Pancreas (tissue), 10 donors: ENCODE results near the gene RTN4. TPM values are rescaled to one million over a fixed set of nuclear protein-coding genes. Genes with fewer than 3 reads are reported as not detected.
"Not testable (repeated sequence)": the region's sequence is repeated elsewhere in the genome, so short reads cannot be mapped to it uniquely, and the experiment has no call there.

ENCODE experiments used
- ATAC-seq, 4 donors: fragments of 200-7000 bp; cut with Tn5 transposase; one replicate each; pipeline versions ENCODE4 v1.8.0 to v1.9.1; 2020; ENCODE audit warnings: mild to moderate bottlenecking in 4 of 4, moderate library complexity in 4 of 4
- DNase-seq, 6 donors: peaks; one replicate each; pipeline ENCODE4 v3.0.0-alpha.2; 2020
- FAIRE-seq: peaks from 2 replicates; lab custom pipeline; 2012; peaks lifted over from hg19 to GRCh38; lab: Jason Lieb, UNC
- H3K27ac ChIP-seq, 4 donors: fragments of 200-600 bp; sonication (generic); 1 replicate in 3 of 4; 2 replicates in 1 of 4; pipeline versions ENCODE4 v1.5.0 to v1.8.0; 2020
- H3K27me3 ChIP-seq, 4 donors: fragments of 200-600 bp; one replicate each; pipeline ENCODE4 v1.8.0; 2021
- H3K36me3 ChIP-seq, 3 donors: fragments of 200-600 bp; sonication (generic) in 1 of 3; one replicate each; pipeline versions ENCODE4 v1.5.0 to v1.8.0; 2020 to 2021
- H3K4me1 ChIP-seq, 3 donors: fragments of 200-600 bp; one replicate each; pipeline ENCODE4 v1.8.0; 2021
- H3K4me3 ChIP-seq, 4 donors: fragments of 200-600 bp; sonication (generic) in 2 of 4; one replicate each; pipeline versions ENCODE4 v1.5.0 to v1.8.0; 2020 to 2021
- H3K9me3 ChIP-seq, 4 donors: fragments of 200-600 bp; one replicate each; pipeline ENCODE4 v1.8.0; 2021
- CTCF ChIP-seq, 4 donors: fragments of 200-600 bp; sonication (generic) in 3 of 4; IDR thresholded peaks; one replicate each; pipeline versions ENCODE4 v1.5.0 to v1.8.0; 2021; ENCODE audit warnings: antibody characterized with exemption in 4 of 4
- WGBS, 2 donors: extraction: QIAGEN DNeasy Blood & Tissue Kit; methylation state at CpG; one replicate each; pipeline ENCODE4 v1.1.7; 2013; 5-methylcytosine and 5-hydroxymethylcytosine counted together
- intact Hi-C, 3 donors: fragments of 100-400 bp; cut with DNase I; formaldehyde crosslinking; loops; one replicate each; pipeline versions ENCODE4 v1.11.1 to v1.14.2; 2022
- polyA plus RNA-seq, 2 donors: library from polyadenylated mRNA; stranded (reverse); fragments of 200-250 nt; gene quantifications; one replicate each; pipeline ENCODE4 v1.2.3, GENCODE V29; 2013
- total RNA-seq, 6 donors: library from RNA; stranded (reverse); fragmentation: NEBNext Ultra II Directional in 4 of 6; extraction: Animal tissue kit (Norgen Biotek cat#: 25700) in 4 of 6; gene quantifications; one replicate each; pipeline versions ENCODE4 v1.2.1 to v1.2.4, GENCODE V29; 2021 to 2023
- donor health status: healthy with polysubstance abuse.
- donor health status: DM: no; HTN: no; CAD: no; lungs with moderate emphysema.
- donor health status: DM: no; HTN: no; CAD: no.
- donor health status: control.
- donor health status: control.
- donor health status: Bipolar disorder and iron deficiency.
- donor health status: DM: yes; HTN: yes; CAD: no.
- donor health status: DM: no; HTN: no; CAD: no.
- donor health status: DM: no; HTN: no; CAD: no.
- donor health status: DM: yes; HTN: yes; CAD: no.

The RTN4 gene
- total and polyA plus RNA-seq, 8 donors = 38.3 to 105 (median 77.3) TPM

DNA sequence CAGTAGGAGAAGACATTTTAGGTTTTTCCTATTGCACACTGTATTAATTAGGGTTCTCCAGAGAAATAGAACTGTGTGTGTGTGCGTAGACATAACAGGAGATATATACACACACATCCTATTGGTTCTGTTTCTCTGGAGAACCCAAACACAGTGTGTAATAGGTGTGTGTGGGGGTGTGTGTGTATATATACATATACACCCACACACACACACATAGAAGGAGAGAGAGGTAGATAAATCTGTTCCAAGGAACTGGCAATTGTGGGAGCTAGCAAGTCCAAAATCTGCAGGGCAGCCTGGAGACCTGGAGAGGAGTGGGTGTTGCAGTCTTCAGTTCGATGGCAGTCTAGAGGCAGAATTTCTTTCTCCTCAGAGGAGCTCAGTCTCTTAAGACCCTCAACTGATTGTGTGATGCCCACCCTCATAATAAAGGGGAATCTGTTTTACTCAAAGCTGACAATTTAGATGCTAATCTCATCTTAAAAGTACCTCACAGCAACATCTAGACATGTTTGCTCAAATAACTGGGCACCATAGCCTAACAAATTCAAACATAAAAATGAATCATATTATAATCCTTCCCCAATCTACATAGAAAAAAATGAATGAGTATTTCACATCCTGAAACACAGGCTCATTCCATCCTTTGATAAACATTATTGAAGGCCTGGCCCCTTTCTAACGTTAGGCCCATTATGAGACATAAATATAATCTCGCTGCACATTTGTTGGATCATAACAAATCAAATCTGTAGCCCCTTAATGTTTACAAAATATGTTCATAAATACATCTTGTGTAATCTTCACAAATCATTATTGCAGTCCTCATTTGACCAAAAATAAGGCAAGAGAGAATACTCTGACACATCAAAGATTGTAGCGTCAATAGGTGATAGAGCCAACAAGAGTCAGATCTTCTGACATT, 35.1 kb upstream of the RTN4 start:
- no peak for FAIRE-seq
- intact Hi-C loops = no loop called here

GRCh38 chr2:55084641-55085040, 34.4 kb upstream of the RTN4 start:
- no peak overlapping the region for H3K4me3 ChIP-seq
- H3K27ac ChIP-seq = no peak overlapping the region
- FAIRE-seq = no peak
- no peak for DNase-seq
- ATAC-seq = no peak
- 95 to 98% methylated on average over 3 of the region's 3 CpGs for WGBS, 2 donors
- H3K27me3 ChIP-seq = no peaks in the 10 kb centered on the region
- no peak for TF ChIP-seq CTCF (IDR thresholded peaks at IDR 0.05)
- intact Hi-C loops = no loop called here
- no peaks in the 10 kb centered on the region for H3K36me3 ChIP-seq
- H3K9me3 ChIP-seq = no peaks in the 10 kb centered on the region
- no peaks in the 10 kb centered on the region for H3K4me1 ChIP-seq

More for the DNA sequence above, 35.1 kb upstream of the RTN4 start:
- ATAC-seq = no peak
- H3K9me3 ChIP-seq = no peaks in the 10 kb centered on the region
- H3K4me3 ChIP-seq = no peak overlapping the region
- no peaks in the 10 kb centered on the region for H3K36me3 ChIP-seq
- no peaks in the 10 kb centered on the region for H3K27me3 ChIP-seq
- no peak for DNase-seq
- WGBS, 2 donors = 88 to 92% methylated on average over 5 of the region's 5 CpGs
- H3K4me1 ChIP-seq = no peaks in the 10 kb centered on the region
- no peak overlapping the region for H3K27ac ChIP-seq
- no peak for TF ChIP-seq CTCF (IDR thresholded peaks at IDR 0.05)

DNA sequence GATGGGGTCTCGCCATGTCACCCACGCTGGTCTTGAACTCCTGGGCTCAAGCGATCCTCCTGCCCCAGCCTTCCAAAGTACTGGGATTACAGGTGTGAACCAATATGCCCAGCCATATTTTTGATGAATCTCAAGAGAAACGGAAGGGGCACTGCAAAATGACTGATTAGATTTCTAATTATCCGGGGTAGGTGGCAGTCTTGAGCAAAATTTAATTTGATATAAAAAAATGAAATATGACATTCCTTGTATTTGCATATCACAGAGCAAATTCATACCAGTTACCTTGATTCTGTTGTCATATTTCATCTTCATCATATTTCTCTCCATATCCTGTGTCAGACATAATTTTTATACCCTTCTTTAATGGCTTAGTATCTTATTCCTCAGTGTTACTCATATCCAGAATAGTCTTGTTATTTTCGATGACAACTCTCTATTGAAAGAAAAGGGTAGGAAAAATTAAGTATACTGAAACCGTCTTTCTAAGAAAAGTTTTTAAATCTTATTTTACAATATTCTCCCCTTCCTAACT, 30.0 kb upstream of the RTN4 start:
- DNase-seq (no peak), FAIRE-seq (no peak), ATAC-seq (no peak)
- intact Hi-C loops = no loop called here
- TF ChIP-seq CTCF (IDR thresholded peaks at IDR 0.05) = no peak
- H3K36me3 ChIP-seq = no peaks in the 10 kb centered on the region
- H3K4me3 ChIP-seq = no peak overlapping the region
- no peak overlapping the region for H3K27ac ChIP-seq
- WGBS, 2 donors = 84 to 92% methylated on average over 7 of the region's 7 CpGs
- no peaks in the 10 kb centered on the region for H3K4me1 ChIP-seq
- H3K9me3 ChIP-seq = no peaks in the 10 kb centered on the region
- H3K27me3 ChIP-seq = no peaks in the 10 kb centered on the region

DNA sequence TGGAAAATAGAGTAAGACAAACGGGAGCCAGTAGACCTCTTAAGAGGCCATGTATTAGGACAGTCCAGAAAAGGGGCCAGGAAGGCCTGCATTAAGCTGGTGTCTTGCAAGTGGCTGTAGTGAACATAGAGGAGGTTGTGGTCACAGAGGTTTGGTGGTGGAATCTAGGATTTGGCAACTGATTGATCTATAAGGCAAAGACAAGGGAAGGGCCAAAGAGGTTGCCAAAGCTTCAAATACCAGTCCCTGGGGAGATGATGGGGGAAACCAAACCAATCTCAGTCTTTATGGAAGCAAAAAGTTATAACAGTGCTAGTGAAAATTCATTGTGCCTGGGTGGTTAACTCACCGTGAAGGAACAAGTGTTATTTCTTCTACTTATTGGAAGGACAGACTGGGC, 28.7 kb upstream of the RTN4 start:
- Histone ChIP-seq H3K27ac (no peak overlapping the region), H3K9me3 (no peaks in the 10 kb centered on the region), H3K4me3 (no peak overlapping the region), H3K36me3 (no peaks in the 10 kb centered on the region), H3K27me3 (no peaks in the 10 kb centered on the region), H3K4me1 (no peaks in the 10 kb centered on the region)
- DNase-seq (no peak), FAIRE-seq (no peak), ATAC-seq (no peak)
- intact Hi-C loops = no loop called here
- no peak for TF ChIP-seq CTCF (IDR thresholded peaks at IDR 0.05)
- WGBS, 2 donors = 80 to 83% methylated on average over 2 of the region's 2 CpGs

- TF ChIP-seq CTCF (IDR thresholded peaks at IDR 0.05) = no peak
- Histone ChIP-seq H3K27me3 (no peaks in the 10 kb centered on the region), H3K4me3 (no peak overlapping the region), H3K9me3 (no peaks in the 10 kb centered on the region), H3K36me3 (no peaks in the 10 kb centered on the region), H3K27ac (no peak overlapping the region), H3K4me1 (no peaks in the 10 kb centered on the region)
- FAIRE-seq (no peak), DNase-seq (no peak), ATAC-seq (no peak)
- intact Hi-C loops = no loop called here
- 92 to 93% methylated on average over 9 of the region's 9 CpGs for WGBS, 2 donors
Observed at GRCh38 chr2:55076721-55077120, 26.5 kb upstream of the RTN4 start.

GRCh38 chr2:55076019-55076418, 25.8 kb upstream of the RTN4 start:
- FAIRE-seq, intact Hi-C loops: not testable (repeated sequence)

More at GRCh38 chr2:55076019-55076418, 25.8 kb upstream of the RTN4 start:
- not testable (repeated sequence) for H3K4me1 ChIP-seq, ATAC-seq, H3K9me3 ChIP-seq, DNase-seq, H3K27ac ChIP-seq, H3K36me3 ChIP-seq, H3K4me3 ChIP-seq, H3K27me3 ChIP-seq
- 57 to 63% methylated on average over 1 of the region's 1 CpG for WGBS, 2 donors
